ENCODE measurements around the gene SIRPB1.
"Not testable (repeated sequence)": the region's sequence is repeated elsewhere in the genome, so short reads cannot be mapped to it uniquely, and the experiment has no call there.

- TF ChIP-seq POLR2A, EP300 (IDR thresholded peaks at IDR 0.05): not testable (repeated sequence)
Observed at GRCh38 chr20:1638643-1639042, 18.8 kb upstream of the SIRPB1 start.
